GM19468 (cell line): ENCODE measurements around the gene MORN2.
A peak's percentile ranks its signal among the peaks of the same experiment; 100 is the strongest.

Source experiments
- ATAC-seq: cut with Tn5 transposase; IDR thresholded peaks from one replicate; pipeline ENCODE4 v1.9.1; 2021; ENCODE audit warnings: mild to moderate bottlenecking, moderate library complexity, moderate number of reproducible peaks; ENCODE audit not compliant: unreplicated experiment; ENCODE audit errors: extremely low read depth

Gene MORN2

DNA sequence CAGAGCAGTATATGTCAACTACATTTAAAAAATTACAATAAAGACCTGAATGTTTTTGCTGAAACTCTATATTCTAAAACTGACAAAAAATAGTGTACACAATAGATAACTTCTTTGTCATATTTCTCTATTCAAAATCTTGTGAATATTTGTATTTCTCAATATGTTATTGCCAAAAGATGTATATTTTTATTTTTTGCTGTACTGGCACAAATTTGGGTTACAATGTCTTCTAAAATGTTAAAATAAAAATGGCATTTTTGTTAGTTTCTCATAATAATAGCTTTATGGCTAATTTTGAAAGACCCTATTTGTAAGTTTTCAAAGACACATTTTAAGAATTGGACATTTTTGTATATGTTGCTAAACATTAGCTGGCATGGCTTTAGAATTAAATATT is 13.3 kb downstream of the MORN2 start:
- ATAC-seq = no peak

DNA sequence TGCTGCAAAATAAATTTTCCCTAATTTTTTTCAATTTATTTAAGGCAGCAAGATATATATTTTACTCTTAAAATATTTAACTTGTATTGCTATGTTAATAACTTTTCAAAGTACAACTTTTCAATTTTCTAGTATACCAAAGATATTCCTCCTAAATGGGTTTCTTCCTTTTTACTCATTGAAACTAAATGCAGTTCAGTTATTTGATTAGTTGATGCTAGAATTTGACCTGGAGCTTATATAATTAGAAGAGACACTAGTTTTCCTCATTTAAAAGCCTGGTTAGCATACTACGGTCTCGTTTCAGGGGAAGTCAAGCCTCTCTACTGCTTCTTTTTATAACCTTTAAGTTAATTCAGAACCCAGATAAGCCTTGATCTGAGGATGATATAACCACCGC is 13.8 kb downstream of the MORN2 start, which contains the start of gene ARHGEF33:
Gene ARHGEF33, plus strand, starts transcription at position 301 of the 400 bp plus-strand sequence. CDS start 29,573 bp downstream, outside the sequence.
- ATAC-seq = no peak

DNA sequence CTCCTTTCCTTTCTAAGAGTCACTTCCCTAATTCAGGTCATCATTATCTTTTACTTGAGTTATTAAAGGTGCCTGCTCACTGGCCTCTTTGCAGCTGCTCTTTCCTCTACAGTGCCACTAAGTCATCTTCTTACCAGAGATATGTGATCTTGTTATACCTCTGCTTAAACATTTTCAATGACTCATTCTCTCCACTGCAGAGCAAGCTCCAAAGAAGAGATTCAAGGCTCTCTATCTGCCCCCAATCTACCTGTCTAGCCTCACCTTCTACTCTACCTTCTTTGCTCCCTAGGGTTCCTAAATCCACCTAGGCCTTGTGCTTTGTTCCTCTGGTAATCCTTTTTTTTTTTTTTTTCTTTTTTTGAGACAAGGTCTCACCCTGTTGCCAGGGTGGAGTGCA is 17.0 kb downstream of the MORN2 start:
- no peak for ATAC-seq

DNA sequence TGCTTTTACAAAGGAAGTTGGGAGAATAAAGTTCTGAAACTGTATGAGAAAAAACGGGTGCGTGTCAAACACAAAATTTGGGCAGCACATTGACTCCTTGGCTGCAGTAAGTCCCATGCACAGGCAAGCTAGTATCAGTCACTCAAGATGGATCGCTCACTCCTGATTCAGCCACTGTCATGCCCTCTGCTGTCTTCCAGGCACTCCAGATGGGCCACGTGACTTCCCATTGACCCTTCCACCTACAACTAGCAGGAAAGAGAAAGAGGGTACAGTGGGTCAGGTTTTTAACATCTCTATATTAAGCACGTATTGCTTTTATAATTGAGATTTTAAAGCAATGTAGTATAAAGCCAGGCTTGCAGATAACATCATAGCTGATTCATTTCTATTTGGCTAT is 22.5 kb downstream of the MORN2 start:
- ATAC-seq = no peak

DNA sequence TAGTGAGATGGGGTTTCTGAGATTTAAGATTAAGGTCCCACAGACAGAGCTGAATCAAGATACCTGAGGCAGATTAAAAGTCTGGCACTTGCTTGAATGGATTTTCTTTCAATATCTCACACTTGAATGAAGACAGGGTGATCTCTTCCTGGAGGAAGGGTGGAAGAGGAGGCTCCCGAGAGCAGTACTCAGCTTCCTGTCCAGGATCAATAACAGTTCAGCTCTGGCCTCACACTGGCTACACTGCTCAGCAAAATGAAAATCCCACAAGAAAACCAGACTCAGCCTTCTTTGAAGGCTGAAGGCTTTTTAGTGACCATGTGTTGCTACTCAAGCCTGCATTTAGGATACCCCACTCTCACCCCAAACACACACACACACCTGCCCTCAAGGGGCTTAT is 24.9 kb downstream of the MORN2 start:
- no peak for ATAC-seq

DNA sequence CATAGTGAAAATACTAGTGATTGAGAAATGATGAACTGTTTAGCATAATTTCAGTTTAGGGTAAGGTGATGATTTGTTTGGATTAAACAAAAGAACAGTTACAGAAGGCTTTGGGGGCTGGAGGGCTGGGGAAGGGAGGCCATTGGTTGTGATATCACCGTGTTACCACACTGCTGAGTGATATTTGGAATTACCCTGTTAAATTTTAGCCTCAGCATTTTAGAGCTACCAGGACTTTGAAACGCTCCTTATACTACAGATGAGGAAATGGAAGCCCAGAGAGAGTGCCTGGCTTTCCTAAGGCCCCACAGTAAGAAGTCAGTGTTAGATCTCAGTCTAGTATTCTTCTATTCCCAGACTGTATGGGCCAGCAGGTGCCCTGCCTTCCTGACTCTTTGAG is 29.5 kb downstream of the MORN2 start:
- ATAC-seq = peak; percentile 28

DNA sequence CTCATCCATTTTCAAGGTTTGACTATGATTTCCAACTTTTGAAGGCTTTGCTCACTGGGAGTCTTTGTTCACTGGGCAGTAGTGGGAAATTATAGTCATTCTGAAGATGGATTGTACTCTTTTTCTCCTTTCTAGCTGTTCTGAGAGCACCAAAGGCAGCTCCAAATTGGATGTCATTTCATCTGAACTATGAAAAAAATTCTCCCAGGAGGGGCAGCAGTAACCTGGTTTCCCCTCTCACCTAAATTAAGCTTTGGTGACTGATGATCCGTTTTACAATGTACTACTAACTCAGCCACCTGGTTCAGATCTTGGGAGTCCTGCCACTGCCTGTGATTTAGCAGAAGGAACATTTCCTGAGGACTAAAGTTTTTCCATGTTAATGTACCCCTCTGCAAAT is 31.5 kb downstream of the MORN2 start:
- ATAC-seq = no peak

DNA sequence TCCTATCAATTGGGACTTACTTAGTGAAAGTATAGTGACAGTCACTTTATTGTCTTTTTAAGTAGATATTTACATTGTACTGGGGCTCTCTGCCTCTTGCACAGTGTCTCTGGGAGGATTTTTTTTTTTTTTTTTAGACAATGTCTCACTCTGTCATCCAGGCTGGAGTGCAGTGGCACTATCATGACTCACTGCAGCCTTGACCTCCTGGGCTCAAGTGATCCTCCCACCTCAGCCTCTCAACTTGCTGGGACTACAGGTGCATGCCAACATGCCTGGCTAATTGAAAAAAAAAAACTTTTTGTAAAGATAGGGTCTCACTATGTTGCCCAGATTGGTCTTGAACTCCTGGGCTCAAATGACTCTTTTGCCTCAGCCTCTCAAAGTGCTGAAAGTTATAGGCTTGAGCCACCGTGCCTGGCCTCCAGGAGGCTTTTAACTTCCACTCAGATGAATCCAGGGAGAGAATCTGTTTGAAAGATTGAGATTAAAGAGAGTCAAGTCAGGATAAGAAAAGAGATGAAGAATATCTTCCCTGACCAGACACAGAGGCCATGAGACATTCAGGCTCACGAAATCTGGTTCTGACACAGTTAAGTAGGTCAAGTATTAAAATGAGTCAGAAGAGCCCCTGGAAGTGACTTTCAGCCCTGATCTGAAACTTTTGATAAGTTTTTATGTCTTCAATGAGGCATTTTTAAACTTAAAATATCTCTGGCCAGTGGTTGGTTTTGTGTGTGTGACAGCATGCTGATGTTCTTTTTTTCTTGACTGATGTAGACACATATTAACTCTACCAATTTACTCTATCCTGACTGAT is 32.2 kb downstream of the MORN2 start:
- ATAC-seq = peak; percentile 64

DNA sequence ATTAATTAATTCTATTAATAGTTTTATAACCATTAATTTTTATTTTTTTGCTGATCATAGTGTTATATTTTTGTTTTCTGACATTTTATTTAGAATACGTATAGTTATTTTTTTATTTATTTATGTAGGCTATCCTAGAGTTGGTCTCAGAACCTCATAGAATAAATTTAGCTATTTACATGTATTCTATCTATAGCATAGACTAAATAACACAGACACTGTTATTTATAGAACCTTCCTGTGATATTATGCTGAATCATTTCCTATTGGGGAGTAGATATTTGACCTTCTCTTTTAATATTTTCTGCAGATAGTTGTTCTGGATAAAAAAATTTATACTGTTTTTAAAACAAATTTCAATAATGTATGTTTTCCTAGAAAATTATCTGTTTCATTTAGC is 34.1 kb downstream of the MORN2 start:
- no peak for ATAC-seq

DNA sequence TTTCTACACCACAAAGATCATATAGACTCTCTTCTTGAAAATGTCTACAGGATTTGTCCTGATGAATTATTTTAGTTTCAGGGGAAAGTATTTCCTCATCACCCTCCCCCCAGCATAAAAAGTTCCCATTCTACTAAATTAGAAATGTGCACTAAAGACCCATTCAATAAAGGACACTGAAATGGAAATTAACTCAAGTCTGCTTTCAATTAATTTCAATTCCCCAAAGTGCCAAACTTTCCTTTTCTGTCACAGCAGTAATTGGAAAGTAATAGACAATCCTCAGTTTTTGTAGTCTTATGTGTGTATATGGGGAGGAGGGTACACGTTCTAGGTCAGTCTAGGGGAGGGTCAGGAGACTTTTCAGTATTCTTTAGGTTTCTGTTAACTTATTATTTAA is 35.4 kb downstream of the MORN2 start:
- ATAC-seq = no peak

DNA sequence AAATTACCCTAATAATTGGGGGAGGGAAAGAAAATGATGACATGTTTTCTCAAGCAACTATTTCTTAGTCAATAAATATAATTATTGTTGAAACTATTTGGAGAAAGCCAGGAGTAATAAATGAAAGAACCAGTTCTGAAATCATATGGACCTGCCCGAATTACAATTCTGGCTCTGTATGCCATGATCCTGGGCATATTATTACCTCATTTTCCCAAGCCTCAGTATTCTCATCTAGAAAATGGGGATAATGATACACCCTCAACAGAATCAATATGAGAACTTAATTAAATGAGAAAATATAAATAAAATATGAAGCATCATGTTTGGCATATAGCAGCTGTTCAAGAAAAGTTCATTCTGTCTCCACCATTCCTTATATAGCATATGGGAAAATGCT is 36.8 kb downstream of the MORN2 start:
- ATAC-seq = no peak

DNA sequence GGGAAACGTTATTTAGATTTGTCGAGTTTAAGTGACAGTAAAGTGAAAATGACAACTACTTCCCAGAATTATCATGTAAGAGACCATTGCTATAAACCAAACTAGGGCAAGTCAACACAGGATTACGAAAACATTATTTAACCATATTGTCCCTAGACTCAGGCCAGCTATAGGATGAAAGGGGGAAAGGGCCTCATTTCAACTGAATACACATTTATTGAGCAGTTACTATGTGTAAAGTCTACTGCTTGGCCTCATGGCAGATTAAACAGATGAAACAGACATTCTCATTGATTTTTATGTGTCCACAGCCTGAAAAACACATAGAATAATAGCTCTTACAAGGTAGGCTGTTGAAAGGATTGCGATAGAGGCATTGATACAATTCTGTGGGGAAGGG is 46.6 kb downstream of the MORN2 start:
- ATAC-seq = no peak

DNA sequence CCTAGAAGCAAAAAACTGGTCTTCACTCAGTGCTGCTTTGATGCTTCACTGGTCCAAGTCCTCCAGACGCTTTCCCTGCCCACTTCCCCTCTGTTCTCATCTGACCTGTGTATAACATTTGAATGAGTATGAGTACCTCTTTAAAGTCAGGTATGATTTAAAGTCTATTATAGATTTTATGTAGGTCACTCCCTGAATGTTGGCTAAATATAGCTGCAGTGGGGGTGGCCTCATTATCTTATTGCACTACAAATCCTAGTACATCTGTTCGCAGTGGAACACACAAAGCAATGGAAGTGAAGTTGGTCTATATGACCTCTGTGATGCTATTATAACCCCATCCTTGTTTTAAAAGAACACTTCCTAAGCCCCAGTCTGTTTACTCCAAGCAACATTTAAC is 47.1 kb downstream of the MORN2 start:
- no peak for ATAC-seq

DNA sequence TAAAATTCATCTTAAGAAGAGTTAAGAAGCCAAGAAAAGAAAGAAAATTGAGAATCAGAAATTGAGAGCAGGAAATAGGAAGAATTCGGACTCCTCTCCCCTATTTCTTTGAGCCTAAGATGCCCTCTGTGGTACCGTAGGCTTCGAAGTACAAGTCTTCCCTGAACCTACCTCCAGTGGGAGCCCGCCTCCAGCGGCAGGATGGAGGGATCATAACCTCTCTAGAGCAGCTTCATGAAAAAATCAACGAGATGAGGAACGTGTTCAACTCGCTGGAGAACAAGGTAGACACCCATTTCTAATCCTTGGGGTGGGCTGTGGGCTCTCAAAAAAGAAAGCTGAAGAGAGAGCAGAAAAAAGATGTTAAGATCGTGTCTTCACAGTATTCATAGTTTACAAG is 50.2 kb downstream of the MORN2 start:
- no peak for ATAC-seq

DNA sequence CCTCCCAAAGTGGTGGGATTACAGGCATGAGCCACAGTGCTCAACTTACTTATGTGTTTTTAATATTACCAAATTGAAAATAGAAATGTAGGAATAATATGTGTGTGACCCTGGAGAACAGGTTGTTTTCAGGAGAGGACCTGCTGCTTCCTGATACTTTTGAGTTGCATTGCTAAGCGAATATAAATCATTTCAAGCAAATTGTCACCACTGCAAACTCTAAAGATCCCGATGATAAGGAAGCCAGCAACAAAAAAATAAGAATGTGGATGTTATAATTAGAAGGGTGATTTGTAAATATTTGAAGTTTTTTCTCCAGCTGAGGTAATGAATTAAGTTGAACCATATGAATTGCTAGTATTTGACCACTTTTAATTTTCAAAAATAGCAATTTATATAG is 54.8 kb downstream of the MORN2 start:
- ATAC-seq = no peak
